Caco-2 (cell line): Measurements from ENCODE around the gene TMEM132D. TPM values are rescaled to one million over a fixed set of nuclear protein-coding genes. Genes with fewer than 3 reads are reported as not detected.

Source experiments
- BruUV-seq: library from RNA; stranded (reverse); fragments of 400-500 nt; replicated peaks from 2 replicates; lab custom pipeline; 2021; lab: Mats Ljungman, UMichigan
- CTCF ChIA-PET: fragments of 300-600 bp; sonication (Branson Sonifier 250); formaldehyde crosslinking; loops from one replicate; lab custom pipeline; 2022; ENCODE audit warnings: antibody characterized with exemption; lab: Charles Lee
- POLR2A ChIA-PET: fragments of 300-600 bp; sonication (Branson Sonifier 250); formaldehyde crosslinking; loops from one replicate; lab custom pipeline; 2022; ENCODE audit warnings: antibody characterized with exemption; lab: Charles Lee
- DNase-seq, 2 experiments: peaks; one replicate each; pipeline versions ENCODE4 v3.0.0 to v3.0.0-alpha.2; 2020 to 2022
- H3K27me3 ChIP-seq: replicated peaks from 2 replicates; pipeline ENCODE4 v1.6.0; 2011; ENCODE audit warnings: low read length; ENCODE audit not compliant: control insufficient read depth, insufficient read depth
- H3K36me3 ChIP-seq: 2 replicates; pipeline ENCODE4 v1.5.1; 2011; ENCODE audit warnings: low read length; ENCODE audit not compliant: control insufficient read depth, insufficient read depth
- H3K4me1 ChIP-seq: fragments of 250-450 bp; sonication (Bioruptor Pico); 2 replicates; pipeline ENCODE4 v1.5.1; 2020; ENCODE audit warnings: mild to moderate bottlenecking
- H3K4me3 ChIP-seq: 2 replicates; pipeline ENCODE4 v1.5.1; 2011; ENCODE audit warnings: low read depth, mild to moderate bottlenecking, control low read depth, low read length
- H3K9me3 ChIP-seq: fragments of 250-450 bp; sonication (Bioruptor Pico); 2 replicates; pipeline ENCODE4 v1.5.1; 2020; ENCODE audit warnings: mild to moderate bottlenecking, moderate library complexity
- H3K27ac Mint-ChIP-seq: one replicate; pipeline ENCODE4 v1.8.0; 2022; ENCODE audit warnings: mixed read lengths; ENCODE audit not compliant: unreplicated experiment
- H3K27me3 Mint-ChIP-seq: one replicate; pipeline ENCODE4 v1.8.0; 2022; ENCODE audit warnings: mixed read lengths; ENCODE audit not compliant: insufficient read depth, unreplicated experiment
- H3K36me3 Mint-ChIP-seq: one replicate; pipeline ENCODE4 v1.8.0; 2022; ENCODE audit warnings: mild to moderate bottlenecking, mixed read lengths; ENCODE audit not compliant: insufficient read depth, unreplicated experiment
- H3K4me1 Mint-ChIP-seq: one replicate; pipeline ENCODE4 v1.8.0; 2022; ENCODE audit warnings: low read depth, mixed read lengths; ENCODE audit not compliant: unreplicated experiment
- H3K4me3 Mint-ChIP-seq: one replicate; pipeline ENCODE4 v1.8.0; 2022; ENCODE audit warnings: mild to moderate bottlenecking, moderate library complexity, mixed read lengths; ENCODE audit not compliant: unreplicated experiment
- H3K9me3 Mint-ChIP-seq: one replicate; pipeline ENCODE4 v1.8.0; 2022; ENCODE audit warnings: mixed read lengths; ENCODE audit not compliant: unreplicated experiment
- CTCF ChIP-seq, 2 experiments: fragments of 200-600 bp in 1 of 2; IDR thresholded peaks; 1 replicate in 1 of 2; 2 replicates in 1 of 2; pipeline versions ENCODE4 v1.5.1 to v1.8.0; 2011 to 2022; ENCODE audit warnings: antibody characterized with exemption in 1 of 2, control low read depth in 1 of 2, inconsistent platforms in 1 of 2, low read depth in 1 of 2, low read length in 1 of 2, mild to moderate bottlenecking in 1 of 2, moderate library complexity in 1 of 2; ENCODE audit not compliant: insufficient read depth in 1 of 2, severe bottlenecking in 1 of 2, unreplicated experiment in 1 of 2
- intact Hi-C: fragments of 100-400 bp; cut with micrococcal nuclease; formaldehyde crosslinking; loops from one replicate; pipeline ENCODE4 v1.10.0; 2022; ENCODE audit not compliant: unreplicated experiment
- total RNA-seq: library from RNA; stranded (reverse); gene quantifications from 2 replicates; pipeline ENCODE4 v1.2.3, GENCODE V29; 2022

Gene TMEM132D
- total RNA-seq, 1 experiment from 2014 or later = not detected

GRCh38 chr12:129394177-129394825 lies 509.5 kb downstream of the TMEM132D start:
- H3K27me3 Mint-ChIP-seq = no peaks in the 10 kb centered on the region
- intact Hi-C loops = no loop called here
- Histone ChIP-seq H3K36me3 (no peaks in the 10 kb centered on the region), H3K4me3 (no peak overlapping the region), H3K4me1 (no peaks in the 10 kb centered on the region), H3K9me3 (no peaks in the 10 kb centered on the region), H3K27me3 (no peaks in the 10 kb centered on the region)
- no peak overlapping the region for H3K27ac Mint-ChIP-seq
- POLR2A ChIA-PET = no interaction called here
- H3K4me1 Mint-ChIP-seq = no peaks in the 10 kb centered on the region
- no peaks in the 10 kb centered on the region for H3K36me3 Mint-ChIP-seq
- peaks cover 5% of the 10 kb centered on the region for H3K9me3 Mint-ChIP-seq
- no peak for DNase-seq
- CTCF ChIA-PET = interaction anchor here (0.6 kb wide), 1 partner anchor 378 kb away, joined by 3 read pairs; no protein-coding TSS in a partner anchor
- no peak overlapping the region for H3K4me3 Mint-ChIP-seq
- TF ChIP-seq CTCF (IDR thresholded peaks at IDR 0.05; ENCODE audit: insufficient read depth in 1 of 2, low read depth in 1 of 2, low read length in 1 of 2, severe bottlenecking in 1 of 2, unreplicated experiment in 1 of 2) = no peak
- BruUV-seq = no TSS peak

GRCh38 chr12:129393357-129393937 lies 510.4 kb downstream of the TMEM132D start:
- no peaks in the 10 kb centered on the region for H3K36me3 Mint-ChIP-seq
- H3K9me3 Mint-ChIP-seq = no peaks in the 10 kb centered on the region
- no peak overlapping the region for H3K27ac Mint-ChIP-seq

GRCh38 chr12:129385637-129385990 lies 518.2 kb downstream of the TMEM132D start:
- DNase-seq = no peak
- Histone ChIP-seq H3K9me3 (peaks cover 5% of the 10 kb centered on the region), H3K4me3 (no peak overlapping the region), H3K36me3 (no peaks in the 10 kb centered on the region), H3K27me3 (no peaks in the 10 kb centered on the region), H3K4me1 (no peaks in the 10 kb centered on the region)
- H3K9me3 Mint-ChIP-seq = no peaks in the 10 kb centered on the region
- H3K4me3 Mint-ChIP-seq = no peak overlapping the region
- no peak overlapping the region for H3K27ac Mint-ChIP-seq
- H3K36me3 Mint-ChIP-seq = no peaks in the 10 kb centered on the region
- BruUV-seq = no TSS peak
- TF ChIP-seq CTCF (IDR thresholded peaks at IDR 0.05; ENCODE audit: insufficient read depth in 1 of 2, low read depth in 1 of 2, low read length in 1 of 2, severe bottlenecking in 1 of 2, unreplicated experiment in 1 of 2) = no peak
- ChIA-PET CTCF (no interaction called here), POLR2A (no interaction called here)
- no peaks in the 10 kb centered on the region for H3K27me3 Mint-ChIP-seq
- intact Hi-C loops = no loop called here
- H3K4me1 Mint-ChIP-seq = no peaks in the 10 kb centered on the region

More at GRCh38 chr12:129393357-129393937, 510.4 kb downstream of the TMEM132D start:
- TF ChIP-seq CTCF (IDR thresholded peaks at IDR 0.05; ENCODE audit: insufficient read depth in 1 of 2, low read depth in 1 of 2, low read length in 1 of 2, severe bottlenecking in 1 of 2, unreplicated experiment in 1 of 2) = no peak
- no peaks in the 10 kb centered on the region for H3K27me3 Mint-ChIP-seq
- Histone ChIP-seq H3K9me3 (no peaks in the 10 kb centered on the region), H3K36me3 (no peaks in the 10 kb centered on the region), H3K4me3 (no peak overlapping the region), H3K4me1 (no peaks in the 10 kb centered on the region), H3K27me3 (no peaks in the 10 kb centered on the region)
- ChIA-PET CTCF (no interaction called here), POLR2A (no interaction called here)
- H3K4me3 Mint-ChIP-seq = no peak overlapping the region
- BruUV-seq = no TSS peak
- DNase-seq = no peak
- no peaks in the 10 kb centered on the region for H3K4me1 Mint-ChIP-seq
- intact Hi-C loops = no loop called here
